Neural cell (in vitro differentiated cells): ENCODE data around the gene CCNO. TPM values are rescaled to one million over a fixed set of nuclear protein-coding genes. Genes with fewer than 3 reads are reported as not detected.

Experiments used
- H2AFZ ChIP-seq: fragments of 200-600, 300-800 bp; sonication (generic), shearing (Covaris generic); 2 replicates; pipeline ENCODE4 v1.6.0; 2014; ENCODE audit warnings: low read depth, mild to moderate bottlenecking, antibody characterized with exemption, low read length, moderate library complexity
- H3F3A ChIP-seq: fragments of 200-600 bp; shearing (Covaris generic); 2 replicates; pipeline ENCODE4 v1.6.1; 2016; ENCODE audit warnings: mild to moderate bottlenecking, moderate library complexity, mixed read lengths, antibody characterized with exemption, low read length; ENCODE audit not compliant: insufficient read depth, poor library complexity, severe bottlenecking
- H3K27ac ChIP-seq: fragments of 200-600, 300-800 bp; sonication (generic), shearing (Covaris generic); 2 replicates; pipeline ENCODE4 v1.5.1; 2014; ENCODE audit warnings: mild to moderate bottlenecking, low read length, moderate library complexity
- H3K27me3 ChIP-seq: fragments of 300-800, 200-600 bp; sonication (generic), shearing (Covaris generic); 2 replicates; pipeline ENCODE4 v1.6.0; 2014; ENCODE audit warnings: mild to moderate bottlenecking, low read depth, low read length, moderate library complexity; ENCODE audit not compliant: insufficient read depth
- H3K36me3 ChIP-seq: fragments of 300-800, 200-600 bp; sonication (generic), shearing (Covaris generic); 2 replicates; pipeline ENCODE4 v1.5.1; 2014; ENCODE audit warnings: mild to moderate bottlenecking, antibody characterized with exemption, low read length, moderate library complexity; ENCODE audit not compliant: insufficient read depth
- H3K4me2 ChIP-seq: fragments of 300-800, 200-600 bp; sonication (generic), shearing (Covaris generic); 2 replicates; pipeline ENCODE4 v1.6.0; 2014; ENCODE audit warnings: mild to moderate bottlenecking, low read length
- H3K4me3 ChIP-seq: fragments of 300-800, 200-600 bp; sonication (generic), shearing (Covaris generic); 2 replicates; pipeline ENCODE4 v1.5.1; 2014; ENCODE audit warnings: mild to moderate bottlenecking, low read length, moderate library complexity
- H3K79me2 ChIP-seq: fragments of 200-600 bp; shearing (Covaris generic); replicated peaks from 2 replicates; pipeline ENCODE4 v1.6.0; 2014; ENCODE audit warnings: mild to moderate bottlenecking, low read length, moderate library complexity; ENCODE audit not compliant: insufficient read depth
- H3K9ac ChIP-seq: fragments of 300-800, 200-600 bp; sonication (generic), shearing (Covaris generic); 2 replicates; pipeline ENCODE4 v1.6.1; 2016; ENCODE audit warnings: mild to moderate bottlenecking, low read length, mixed read lengths
- H3K9me2 ChIP-seq: fragments of 200-600 bp; shearing (Covaris generic); 2 replicates; pipeline ENCODE4 v1.6.1; 2016; ENCODE audit warnings: mild to moderate bottlenecking, low read length, mixed read lengths; ENCODE audit not compliant: insufficient read depth
- H3K9me3 ChIP-seq: fragments of 200-600, 300-800 bp; sonication (generic), shearing (Covaris generic); 2 replicates; pipeline ENCODE4 v1.6.1; 2016; ENCODE audit warnings: mild to moderate bottlenecking, mixed run types, low read length, moderate library complexity, mixed read lengths
- H4K20me1 ChIP-seq: fragments of 200-600 bp; shearing (Covaris generic); 2 replicates; pipeline ENCODE4 v1.6.1; 2016; ENCODE audit warnings: mild to moderate bottlenecking, mixed run types; ENCODE audit not compliant: insufficient read depth
- EP300 ChIP-seq: fragments of 450-650 bp; conservative IDR thresholded peaks from 2 replicates; pipeline ENCODE4 v1.6.1; 2014; ENCODE audit warnings: antibody characterized with exemption, mild to moderate bottlenecking, moderate library complexity; ENCODE audit not compliant: poor library complexity, severe bottlenecking
- EZH2 ChIP-seq: fragments of 200-600, 300-800 bp; shearing (Covaris generic), sonication (generic); IDR thresholded peaks from 2 replicates; pipeline ENCODE4 v1.6.1; 2014; ENCODE audit warnings: antibody characterized with exemption, low read length, borderline replicate concordance, mild to moderate bottlenecking; ENCODE audit not compliant: insufficient read depth, poor library complexity, severe bottlenecking
- MXI1 ChIP-seq: fragments of 450-650 bp; conservative IDR thresholded peaks from 2 replicates; pipeline ENCODE4 v1.6.1; 2014; ENCODE audit warnings: antibody characterized with exemption, mild to moderate bottlenecking; ENCODE audit not compliant: poor library complexity, severe bottlenecking
- POLR2AphosphoS5 ChIP-seq: IDR thresholded peaks from 2 replicates; pipeline ENCODE4 v1.6.1; 2012
- RAD21 ChIP-seq: fragments of 450-650 bp; conservative IDR thresholded peaks from 2 replicates; pipeline ENCODE4 v1.6.1; 2014; ENCODE audit warnings: antibody characterized with exemption, mild to moderate bottlenecking, moderate library complexity
- REST ChIP-seq: IDR thresholded peaks from 2 replicates; pipeline ENCODE4 v1.6.1; 2012; ENCODE audit warnings: borderline replicate concordance
- SMC3 ChIP-seq: fragments of 450-650 bp; conservative IDR thresholded peaks from 2 replicates; pipeline ENCODE4 v1.6.1; 2014; ENCODE audit warnings: antibody characterized with exemption, mild to moderate bottlenecking, moderate library complexity; ENCODE audit not compliant: poor library complexity
- TAF1 ChIP-seq: IDR thresholded peaks from 2 replicates; pipeline ENCODE4 v1.6.1; 2012; ENCODE audit warnings: low read depth
- polyA plus RNA-seq: library from polyadenylated mRNA; depleted of rRNA; stranded (reverse); fragments of >200 nt; gene quantifications from 2 replicates; pipeline ENCODE4 v1.2.3, GENCODE V29; 2014
- TF ChIP-seq, protein P1 (sequence below): fragments of 450-650 bp; IDR thresholded peaks from 2 replicates; pipeline ENCODE4 v1.5.1; 2014; ENCODE audit warnings: antibody characterized with exemption, mild to moderate bottlenecking, moderate library complexity; ENCODE audit not compliant: poor library complexity, severe bottlenecking

Gene CCNO
- polyA plus RNA-seq, 1 donor from 2014 or later: 0.16 TPM

GRCh38 chr5:55276771-55277170 lies 43.4 kb upstream of the CCNO start:
- Histone ChIP-seq H3F3A (no peaks in the 10 kb centered on the region), H3K9ac (no peak overlapping the region), H3K79me2 (no peaks in the 10 kb centered on the region), H3K36me3 (no peaks in the 10 kb centered on the region), H2AFZ (no peak overlapping the region), H3K4me2 (no peak overlapping the region), H3K27ac (no peak overlapping the region), H3K9me3 (no peaks in the 10 kb centered on the region), H3K27me3 (no peaks in the 10 kb centered on the region), H4K20me1 (no peaks in the 10 kb centered on the region), H3K4me3 (no peak overlapping the region), H3K9me2 (no peaks in the 10 kb centered on the region)
- TF ChIP-seq TAF1 (no peak), EP300 (no peak), EZH2 (no peak), REST (no peak), POLR2AphosphoS5 (no peak), SMC3 (no peak), RAD21 (no peak), MXI1 (no peak)
- TF ChIP-seq, protein P1, sequence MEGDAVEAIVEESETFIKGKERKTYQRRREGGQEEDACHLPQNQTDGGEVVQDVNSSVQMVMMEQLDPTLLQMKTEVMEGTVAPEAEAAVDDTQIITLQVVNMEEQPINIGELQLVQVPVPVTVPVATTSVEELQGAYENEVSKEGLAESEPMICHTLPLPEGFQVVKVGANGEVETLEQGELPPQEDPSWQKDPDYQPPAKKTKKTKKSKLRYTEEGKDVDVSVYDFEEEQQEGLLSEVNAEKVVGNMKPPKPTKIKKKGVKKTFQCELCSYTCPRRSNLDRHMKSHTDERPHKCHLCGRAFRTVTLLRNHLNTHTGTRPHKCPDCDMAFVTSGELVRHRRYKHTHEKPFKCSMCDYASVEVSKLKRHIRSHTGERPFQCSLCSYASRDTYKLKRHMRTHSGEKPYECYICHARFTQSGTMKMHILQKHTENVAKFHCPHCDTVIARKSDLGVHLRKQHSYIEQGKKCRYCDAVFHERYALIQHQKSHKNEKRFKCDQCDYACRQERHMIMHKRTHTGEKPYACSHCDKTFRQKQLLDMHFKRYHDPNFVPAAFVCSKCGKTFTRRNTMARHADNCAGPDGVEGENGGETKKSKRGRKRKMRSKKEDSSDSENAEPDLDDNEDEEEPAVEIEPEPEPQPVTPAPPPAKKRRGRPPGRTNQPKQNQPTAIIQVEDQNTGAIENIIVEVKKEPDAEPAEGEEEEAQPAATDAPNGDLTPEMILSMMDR: no peak

DNA sequence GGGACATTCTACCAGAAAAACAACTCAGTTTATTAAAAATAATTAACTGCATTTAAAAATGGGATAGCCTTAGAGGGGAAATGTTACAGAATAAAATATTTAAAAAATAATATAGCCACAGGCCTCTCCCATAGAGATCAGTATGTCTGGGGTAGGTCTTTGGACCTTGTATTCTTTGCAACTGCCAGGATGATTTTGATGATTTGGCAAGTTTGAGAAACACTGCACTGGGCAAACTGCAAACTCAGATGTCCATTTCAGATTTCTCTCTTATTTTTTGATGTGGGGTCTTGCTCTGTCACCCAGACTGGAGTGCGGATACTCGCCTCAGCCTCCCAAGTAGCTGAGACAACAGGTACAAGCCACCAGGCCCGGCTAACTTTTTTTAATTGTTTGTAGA lies 24.9 kb upstream of the CCNO start:
- H3K4me3 ChIP-seq: no peak overlapping the region
- H2AFZ ChIP-seq: no peak overlapping the region
- no peaks in the 10 kb centered on the region for H4K20me1 ChIP-seq
- no peaks in the 10 kb centered on the region for H3K9me3 ChIP-seq
- H3K27me3 ChIP-seq: no peaks in the 10 kb centered on the region
- H3F3A ChIP-seq: no peaks in the 10 kb centered on the region
- no peak overlapping the region for H3K4me2 ChIP-seq
- TF ChIP-seq EZH2 (no peak), TAF1 (no peak), REST (no peak), SMC3 (no peak), RAD21 (no peak), MXI1 (no peak), EP300 (no peak), POLR2AphosphoS5 (no peak)
- TF ChIP-seq, protein P1: no peak
- no peaks in the 10 kb centered on the region for H3K9me2 ChIP-seq
- H3K36me3 ChIP-seq: peaks cover 4% of the 10 kb centered on the region
- no peak overlapping the region for H3K9ac ChIP-seq
- H3K79me2 ChIP-seq: no peaks in the 10 kb centered on the region
- H3K27ac ChIP-seq: no peak overlapping the region
